GM23338 (cell line): ENCODE data around the gene TRPM1. TPM values are rescaled to one million over a fixed set of nuclear protein-coding genes. Genes with fewer than 3 reads are reported as not detected.

Experiments used
- ATAC-seq: fragments of 200-7000 bp; cut with Tn5 transposase; 3 replicates; pipeline ENCODE4 v1.9.1; 2020
- DNase-seq: peaks from one replicate; pipeline ENCODE4 v3.0.0-alpha.2; 2015; ENCODE audit warnings: low spot score
- H2AFZ ChIP-seq: fragments of 200-600 bp; sonication (generic); 2 replicates; pipeline ENCODE4 v1.8.0; 2016; ENCODE audit warnings: antibody characterized with exemption, mild to moderate bottlenecking, moderate library complexity
- H3F3A ChIP-seq: fragments of 200-600 bp; sonication (generic); replicated peaks from 2 replicates; pipeline ENCODE4 v1.8.0; 2017; ENCODE audit warnings: antibody characterized with exemption, mixed run types, low read depth
- H3K27ac ChIP-seq: fragments of 200-600 bp; sonication (generic); 2 replicates; pipeline ENCODE4 v1.6.1; 2016; ENCODE audit warnings: low read depth
- H3K27me3 ChIP-seq: fragments of 200-600 bp; sonication (generic); 2 replicates; pipeline ENCODE4 v1.8.0; 2016; ENCODE audit warnings: mild to moderate bottlenecking, mixed run types, moderate library complexity; ENCODE audit not compliant: insufficient read depth
- H3K36me3 ChIP-seq: fragments of 200-600 bp; sonication (generic); 2 replicates; pipeline ENCODE4 v1.8.0; 2016; ENCODE audit warnings: mild to moderate bottlenecking; ENCODE audit not compliant: insufficient read depth
- H3K4me1 ChIP-seq: fragments of 200-600 bp; sonication (generic); 2 replicates; pipeline ENCODE4 v1.8.0; 2016; ENCODE audit warnings: mild to moderate bottlenecking, moderate library complexity; ENCODE audit not compliant: insufficient read depth
- H3K4me2 ChIP-seq: fragments of 200-600 bp; sonication (generic); 2 replicates; pipeline ENCODE4 v1.7.1; 2017; ENCODE audit warnings: mixed run types
- H3K4me3 ChIP-seq: fragments of 200-600 bp; sonication (generic); 2 replicates; pipeline ENCODE4 v1.6.1; 2016; ENCODE audit warnings: mixed run types
- H3K79me2 ChIP-seq: fragments of 200-600 bp; sonication (generic); replicated peaks from 2 replicates; pipeline ENCODE4 v1.8.0; 2017; ENCODE audit warnings: mild to moderate bottlenecking; ENCODE audit not compliant: insufficient read depth
- H3K9me2 ChIP-seq: fragments of 200-600 bp; sonication (generic); 2 replicates; pipeline ENCODE4 v1.8.0; 2017; ENCODE audit not compliant: insufficient read depth
- H4K20me1 ChIP-seq: fragments of 200-600 bp; sonication (generic); replicated peaks from 2 replicates; pipeline ENCODE4 v1.8.0; 2017; ENCODE audit warnings: mild to moderate bottlenecking; ENCODE audit not compliant: insufficient read depth
- H3K27ac Mint-ChIP-seq: 2 replicates; pipeline ENCODE4 v1.8.0; 2020; ENCODE audit warnings: inconsistent platforms, mild to moderate bottlenecking, moderate library complexity, mixed read lengths
- H3K27me3 Mint-ChIP-seq: 3 replicates; pipeline ENCODE4 v1.8.0; 2022; ENCODE audit warnings: low read depth, mild to moderate bottlenecking, moderate library complexity, mixed read lengths, inconsistent platforms; ENCODE audit not compliant: insufficient read depth, poor library complexity
- H3K36me3 Mint-ChIP-seq: 3 replicates; pipeline ENCODE4 v1.8.0; 2021; ENCODE audit warnings: low read depth, mild to moderate bottlenecking, inconsistent platforms, moderate library complexity, mixed read lengths
- H3K4me1 Mint-ChIP-seq: 3 replicates; pipeline ENCODE4 v1.8.0; 2020; ENCODE audit warnings: mild to moderate bottlenecking, inconsistent platforms, mixed read lengths
- H3K4me3 Mint-ChIP-seq: 3 replicates; pipeline ENCODE4 v1.8.0; 2021; ENCODE audit warnings: moderate library complexity, mild to moderate bottlenecking, inconsistent platforms, mixed read lengths
- H3K9me3 Mint-ChIP-seq: 3 replicates; pipeline ENCODE4 v1.8.0; 2020; ENCODE audit warnings: moderate library complexity, mild to moderate bottlenecking, inconsistent platforms, mixed read lengths
- CREB1 ChIP-seq: fragments of 250-450 bp; sonication (Bioruptor Pico); IDR thresholded peaks from 2 replicates; pipeline ENCODE4 v1.5.0; 2020; ENCODE audit warnings: low read depth, mild to moderate bottlenecking, moderate library complexity
- EZH2 ChIP-seq: fragments of 200-600 bp; sonication (generic); IDR thresholded peaks from one replicate; pipeline ENCODE4 v1.8.0; 2017; ENCODE audit warnings: antibody characterized with exemption, mild to moderate bottlenecking, low read depth; ENCODE audit not compliant: unreplicated experiment
- EZH2phosphoT487 ChIP-seq: fragments of 200-600 bp; sonication (generic); IDR thresholded peaks from one replicate; pipeline ENCODE4 v1.8.1; 2018; ENCODE audit warnings: antibody characterized with exemption; ENCODE audit not compliant: unreplicated experiment
- JUNB ChIP-seq: IDR thresholded peaks from one replicate; pipeline ENCODE4 v1.6.1; 2016; ENCODE audit warnings: antibody characterized with exemption; ENCODE audit not compliant: unreplicated experiment
- NANOG ChIP-seq: IDR thresholded peaks from 2 replicates; pipeline ENCODE4 v1.6.1; 2016; ENCODE audit warnings: antibody characterized with exemption, borderline replicate concordance
- POLR2AphosphoS5 ChIP-seq: IDR thresholded peaks from 2 replicates; pipeline ENCODE4 v1.6.1; 2016; ENCODE audit warnings: antibody characterized with exemption, low read depth
- STAT1 ChIP-seq: IDR thresholded peaks from one replicate; pipeline ENCODE4 v1.6.1; 2016; ENCODE audit warnings: antibody characterized with exemption; ENCODE audit not compliant: unreplicated experiment
- ZNF114 ChIP-seq: fragments of 250-450 bp; sonication (Bioruptor Pico); IDR thresholded peaks from 2 replicates; pipeline ENCODE4 v1.5.0; 2020; ENCODE audit warnings: mild to moderate bottlenecking, moderate library complexity
- ZNF331 ChIP-seq: fragments of 250-450 bp; sonication (Bioruptor Pico); IDR thresholded peaks from 2 replicates; pipeline ENCODE4 v1.5.0; 2020; ENCODE audit warnings: low read depth, mild to moderate bottlenecking, moderate library complexity
- polyA plus RNA-seq: library from polyadenylated mRNA; unstranded; fragments of >200 nt; fragmentation: Nextera tagmentation; extraction: Ambion mirVana; gene quantifications from 2 replicates; pipeline ENCODE4 v1.2.1, GENCODE V29; 2016
- total RNA-seq: library from RNA; depleted of rRNA; stranded (reverse); fragments of >200 nt; shearing (Covaris generic); gene quantifications from 2 replicates; pipeline ENCODE4 v1.2.3, GENCODE V29; 2014
- TF ChIP-seq, protein P1 (sequence below): fragments of 250-450 bp; sonication (Bioruptor Pico); IDR thresholded peaks from 2 replicates; pipeline ENCODE4 v1.5.0; 2020; ENCODE audit warnings: mild to moderate bottlenecking, moderate library complexity
- TF ChIP-seq, protein P2 (sequence below): IDR thresholded peaks from one replicate; pipeline ENCODE4 v1.6.1; 2018; ENCODE audit warnings: antibody characterized with exemption; ENCODE audit not compliant: unreplicated experiment
- TF ChIP-seq, protein P3 (sequence below), 2 experiments: fragments of 200-600 bp in 1 of 2; sonication (generic) in 1 of 2; conservative IDR thresholded peaks; 2 replicates each; pipeline versions ENCODE4 v1.5.1 to v1.6.1; 2016 to 2017; ENCODE audit warnings: antibody characterized with exemption in 2 of 2, low read depth in 2 of 2, mild to moderate bottlenecking in 2 of 2, moderate library complexity in 1 of 2
- TF ChIP-seq, protein P4 (sequence below): IDR thresholded peaks from 2 replicates; pipeline ENCODE4 v1.6.1; 2016; ENCODE audit warnings: antibody characterized with exemption

Gene TRPM1
- total and polyA plus RNA-seq, 2 experiments from 2014 or later = 0.19 TPM; not detected in 1

DNA sequence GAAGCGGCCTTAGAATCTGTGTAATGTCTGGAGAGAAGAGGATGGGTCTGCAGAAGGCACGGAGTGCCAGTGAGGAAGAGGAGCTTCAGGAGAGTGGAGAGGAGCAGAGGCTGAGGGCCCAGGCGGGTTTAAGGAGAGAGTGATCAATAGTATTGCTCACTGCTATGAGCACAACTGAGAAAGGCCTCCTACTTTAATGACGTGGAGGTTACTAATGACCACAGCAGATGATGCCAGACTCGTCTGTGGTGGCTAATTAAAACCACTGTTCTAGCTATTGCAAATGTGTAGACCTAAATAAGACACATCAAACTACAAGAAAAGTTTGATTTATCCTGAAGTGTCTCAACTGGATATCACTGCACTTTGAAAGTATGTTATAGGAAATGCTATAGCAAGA lies 143.3 kb downstream of the TRPM1 start:
- Histone ChIP-seq H4K20me1 (no peaks in the 10 kb centered on the region), H3K4me1 (no peaks in the 10 kb centered on the region), H3K27me3 (no peaks in the 10 kb centered on the region), H3K4me2 (no peak overlapping the region), H3K9me2 (no peaks in the 10 kb centered on the region), H2AFZ (no peak overlapping the region), H3K79me2 (no peaks in the 10 kb centered on the region), H3K4me3 (no peak overlapping the region), H3F3A (no peaks in the 10 kb centered on the region), H3K36me3 (no peaks in the 10 kb centered on the region; the same call in 1 of the 2 replicates), H3K27ac (no peak overlapping the region)
- H3K27ac Mint-ChIP-seq = no peak overlapping the region
- peaks cover 29% of the 10 kb centered on the region for H3K36me3 Mint-ChIP-seq
- no peak for DNase-seq
- no peaks in the 10 kb centered on the region for H3K9me3 Mint-ChIP-seq
- no peak overlapping the region for H3K4me3 Mint-ChIP-seq
- peaks cover 5% of the 10 kb centered on the region for H3K27me3 Mint-ChIP-seq
- TF ChIP-seq NANOG = no peak
- no peak for TF ChIP-seq CREB1 (CRISPR knock-in tag)
- no peak for TF ChIP-seq EZH2phosphoT487
- TF ChIP-seq, protein P1, sequence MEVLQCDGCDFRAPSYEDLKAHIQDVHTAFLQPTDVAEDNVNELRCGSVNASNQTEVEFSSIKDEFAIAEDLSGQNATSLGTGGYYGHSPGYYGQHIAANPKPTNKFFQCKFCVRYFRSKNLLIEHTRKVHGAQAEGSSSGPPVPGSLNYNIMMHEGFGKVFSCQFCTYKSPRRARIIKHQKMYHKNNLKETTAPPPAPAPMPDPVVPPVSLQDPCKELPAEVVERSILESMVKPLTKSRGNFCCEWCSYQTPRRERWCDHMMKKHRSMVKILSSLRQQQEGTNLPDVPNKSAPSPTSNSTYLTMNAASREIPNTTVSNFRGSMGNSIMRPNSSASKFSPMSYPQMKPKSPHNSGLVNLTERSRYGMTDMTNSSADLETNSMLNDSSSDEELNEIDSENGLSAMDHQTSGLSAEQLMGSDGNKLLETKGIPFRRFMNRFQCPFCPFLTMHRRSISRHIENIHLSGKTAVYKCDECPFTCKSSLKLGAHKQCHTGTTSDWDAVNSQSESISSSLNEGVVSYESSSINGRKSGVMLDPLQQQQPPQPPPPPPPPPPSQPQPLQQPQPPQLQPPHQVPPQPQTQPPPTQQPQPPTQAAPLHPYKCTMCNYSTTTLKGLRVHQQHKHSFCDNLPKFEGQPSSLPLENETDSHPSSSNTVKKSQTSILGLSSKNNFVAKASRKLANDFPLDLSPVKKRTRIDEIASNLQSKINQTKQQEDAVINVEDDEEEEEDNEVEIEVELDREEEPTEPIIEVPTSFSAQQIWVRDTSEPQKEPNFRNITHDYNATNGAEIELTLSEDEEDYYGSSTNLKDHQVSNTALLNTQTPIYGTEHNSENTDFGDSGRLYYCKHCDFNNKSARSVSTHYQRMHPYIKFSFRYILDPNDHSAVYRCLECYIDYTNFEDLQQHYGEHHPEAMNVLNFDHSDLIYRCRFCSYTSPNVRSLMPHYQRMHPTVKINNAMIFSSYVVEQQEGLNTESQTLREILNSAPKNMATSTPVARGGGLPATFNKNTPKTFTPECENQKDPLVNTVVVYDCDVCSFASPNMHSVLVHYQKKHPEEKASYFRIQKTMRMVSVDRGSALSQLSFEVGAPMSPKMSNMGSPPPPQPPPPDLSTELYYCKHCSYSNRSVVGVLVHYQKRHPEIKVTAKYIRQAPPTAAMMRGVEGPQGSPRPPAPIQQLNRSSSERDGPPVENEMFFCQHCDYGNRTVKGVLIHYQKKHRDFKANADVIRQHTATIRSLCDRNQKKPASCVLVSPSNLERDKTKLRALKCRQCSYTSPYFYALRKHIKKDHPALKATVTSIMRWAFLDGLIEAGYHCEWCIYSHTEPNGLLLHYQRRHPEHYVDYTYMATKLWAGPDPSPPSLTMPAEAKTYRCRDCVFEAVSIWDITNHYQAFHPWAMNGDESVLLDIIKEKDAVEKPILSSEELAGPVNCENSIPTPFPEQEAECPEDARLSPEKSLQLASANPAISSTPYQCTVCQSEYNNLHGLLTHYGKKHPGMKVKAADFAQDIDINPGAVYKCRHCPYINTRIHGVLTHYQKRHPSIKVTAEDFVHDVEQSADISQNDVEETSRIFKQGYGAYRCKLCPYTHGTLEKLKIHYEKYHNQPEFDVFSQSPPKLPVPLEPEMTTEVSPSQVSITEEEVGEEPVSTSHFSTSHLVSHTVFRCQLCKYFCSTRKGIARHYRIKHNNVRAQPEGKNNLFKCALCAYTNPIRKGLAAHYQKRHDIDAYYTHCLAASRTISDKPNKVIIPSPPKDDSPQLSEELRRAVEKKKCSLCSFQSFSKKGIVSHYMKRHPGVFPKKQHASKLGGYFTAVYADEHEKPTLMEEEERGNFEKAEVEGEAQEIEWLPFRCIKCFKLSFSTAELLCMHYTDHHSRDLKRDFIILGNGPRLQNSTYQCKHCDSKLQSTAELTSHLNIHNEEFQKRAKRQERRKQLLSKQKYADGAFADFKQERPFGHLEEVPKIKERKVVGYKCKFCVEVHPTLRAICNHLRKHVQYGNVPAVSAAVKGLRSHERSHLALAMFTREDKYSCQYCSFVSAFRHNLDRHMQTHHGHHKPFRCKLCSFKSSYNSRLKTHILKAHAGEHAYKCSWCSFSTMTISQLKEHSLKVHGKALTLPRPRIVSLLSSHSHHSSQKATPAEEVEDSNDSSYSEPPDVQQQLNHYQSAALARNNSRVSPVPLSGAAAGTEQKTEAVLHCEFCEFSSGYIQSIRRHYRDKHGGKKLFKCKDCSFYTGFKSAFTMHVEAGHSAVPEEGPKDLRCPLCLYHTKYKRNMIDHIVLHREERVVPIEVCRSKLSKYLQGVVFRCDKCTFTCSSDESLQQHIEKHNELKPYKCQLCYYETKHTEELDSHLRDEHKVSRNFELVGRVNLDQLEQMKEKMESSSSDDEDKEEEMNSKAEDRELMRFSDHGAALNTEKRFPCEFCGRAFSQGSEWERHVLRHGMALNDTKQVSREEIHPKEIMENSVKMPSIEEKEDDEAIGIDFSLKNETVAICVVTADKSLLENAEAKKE (CRISPR knock-in tag) = no peak
- no peak for TF ChIP-seq ZNF114 (CRISPR knock-in tag)
- no peak for TF ChIP-seq JUNB
- TF ChIP-seq STAT1 = no peak
- no peak for TF ChIP-seq ZNF331 (CRISPR knock-in tag)
- TF ChIP-seq, protein P2, sequence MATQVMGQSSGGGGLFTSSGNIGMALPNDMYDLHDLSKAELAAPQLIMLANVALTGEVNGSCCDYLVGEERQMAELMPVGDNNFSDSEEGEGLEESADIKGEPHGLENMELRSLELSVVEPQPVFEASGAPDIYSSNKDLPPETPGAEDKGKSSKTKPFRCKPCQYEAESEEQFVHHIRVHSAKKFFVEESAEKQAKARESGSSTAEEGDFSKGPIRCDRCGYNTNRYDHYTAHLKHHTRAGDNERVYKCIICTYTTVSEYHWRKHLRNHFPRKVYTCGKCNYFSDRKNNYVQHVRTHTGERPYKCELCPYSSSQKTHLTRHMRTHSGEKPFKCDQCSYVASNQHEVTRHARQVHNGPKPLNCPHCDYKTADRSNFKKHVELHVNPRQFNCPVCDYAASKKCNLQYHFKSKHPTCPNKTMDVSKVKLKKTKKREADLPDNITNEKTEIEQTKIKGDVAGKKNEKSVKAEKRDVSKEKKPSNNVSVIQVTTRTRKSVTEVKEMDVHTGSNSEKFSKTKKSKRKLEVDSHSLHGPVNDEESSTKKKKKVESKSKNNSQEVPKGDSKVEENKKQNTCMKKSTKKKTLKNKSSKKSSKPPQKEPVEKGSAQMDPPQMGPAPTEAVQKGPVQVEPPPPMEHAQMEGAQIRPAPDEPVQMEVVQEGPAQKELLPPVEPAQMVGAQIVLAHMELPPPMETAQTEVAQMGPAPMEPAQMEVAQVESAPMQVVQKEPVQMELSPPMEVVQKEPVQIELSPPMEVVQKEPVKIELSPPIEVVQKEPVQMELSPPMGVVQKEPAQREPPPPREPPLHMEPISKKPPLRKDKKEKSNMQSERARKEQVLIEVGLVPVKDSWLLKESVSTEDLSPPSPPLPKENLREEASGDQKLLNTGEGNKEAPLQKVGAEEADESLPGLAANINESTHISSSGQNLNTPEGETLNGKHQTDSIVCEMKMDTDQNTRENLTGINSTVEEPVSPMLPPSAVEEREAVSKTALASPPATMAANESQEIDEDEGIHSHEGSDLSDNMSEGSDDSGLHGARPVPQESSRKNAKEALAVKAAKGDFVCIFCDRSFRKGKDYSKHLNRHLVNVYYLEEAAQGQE = no peak
- TF ChIP-seq, protein P3, sequence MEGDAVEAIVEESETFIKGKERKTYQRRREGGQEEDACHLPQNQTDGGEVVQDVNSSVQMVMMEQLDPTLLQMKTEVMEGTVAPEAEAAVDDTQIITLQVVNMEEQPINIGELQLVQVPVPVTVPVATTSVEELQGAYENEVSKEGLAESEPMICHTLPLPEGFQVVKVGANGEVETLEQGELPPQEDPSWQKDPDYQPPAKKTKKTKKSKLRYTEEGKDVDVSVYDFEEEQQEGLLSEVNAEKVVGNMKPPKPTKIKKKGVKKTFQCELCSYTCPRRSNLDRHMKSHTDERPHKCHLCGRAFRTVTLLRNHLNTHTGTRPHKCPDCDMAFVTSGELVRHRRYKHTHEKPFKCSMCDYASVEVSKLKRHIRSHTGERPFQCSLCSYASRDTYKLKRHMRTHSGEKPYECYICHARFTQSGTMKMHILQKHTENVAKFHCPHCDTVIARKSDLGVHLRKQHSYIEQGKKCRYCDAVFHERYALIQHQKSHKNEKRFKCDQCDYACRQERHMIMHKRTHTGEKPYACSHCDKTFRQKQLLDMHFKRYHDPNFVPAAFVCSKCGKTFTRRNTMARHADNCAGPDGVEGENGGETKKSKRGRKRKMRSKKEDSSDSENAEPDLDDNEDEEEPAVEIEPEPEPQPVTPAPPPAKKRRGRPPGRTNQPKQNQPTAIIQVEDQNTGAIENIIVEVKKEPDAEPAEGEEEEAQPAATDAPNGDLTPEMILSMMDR (conservative IDR thresholded peaks at IDR 0.05; ENCODE audit: low read depth in 2 of 2) = no peak
- TF ChIP-seq POLR2AphosphoS5 = no peak
- TF ChIP-seq EZH2 = no peak
- TF ChIP-seq, protein P4, sequence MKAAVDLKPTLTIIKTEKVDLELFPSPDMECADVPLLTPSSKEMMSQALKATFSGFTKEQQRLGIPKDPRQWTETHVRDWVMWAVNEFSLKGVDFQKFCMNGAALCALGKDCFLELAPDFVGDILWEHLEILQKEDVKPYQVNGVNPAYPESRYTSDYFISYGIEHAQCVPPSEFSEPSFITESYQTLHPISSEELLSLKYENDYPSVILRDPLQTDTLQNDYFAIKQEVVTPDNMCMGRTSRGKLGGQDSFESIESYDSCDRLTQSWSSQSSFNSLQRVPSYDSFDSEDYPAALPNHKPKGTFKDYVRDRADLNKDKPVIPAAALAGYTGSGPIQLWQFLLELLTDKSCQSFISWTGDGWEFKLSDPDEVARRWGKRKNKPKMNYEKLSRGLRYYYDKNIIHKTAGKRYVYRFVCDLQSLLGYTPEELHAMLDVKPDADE = no peak
- H3K4me1 Mint-ChIP-seq = peaks cover 9% of the 10 kb centered on the region; the same call in 2 of the 3 replicates
- no peak for ATAC-seq
